HL-60 (cell line): ENCODE results near the gene CDC5L.

Experiments
- CTCF ChIP-seq: IDR thresholded peaks from one replicate; pipeline ENCODE4 v1.5.1; 2011; ENCODE audit warnings: low read length, control low read depth, inconsistent platforms; ENCODE audit not compliant: insufficient read depth
- GABPA ChIP-seq: IDR thresholded peaks from 2 replicates; pipeline ENCODE4 v1.6.1; 2012; ENCODE audit warnings: low read depth
- POLR2AphosphoS5 ChIP-seq: IDR thresholded peaks from 2 replicates; pipeline ENCODE4 v1.6.1; 2012; ENCODE audit warnings: low read depth
- SPI1 ChIP-seq: IDR thresholded peaks from 2 replicates; pipeline ENCODE4 v1.6.1; 2012; ENCODE audit warnings: low read depth, mild to moderate bottlenecking, borderline replicate concordance

- TF ChIP-seq GABPA (no peak), CTCF (no peak), SPI1 (no peak), POLR2AphosphoS5 (no peak)
These were observed 19.8 kb upstream of the CDC5L start for GRCh38 chr6:44367681-44368080.
